Endothelial cell of hepatic sinusoid (primary cell): ENCODE results near the gene URGCP.

Experiments
- in situ Hi-C: cut with HindIII; loops from 2 replicates; pipeline ENCODE4 v1.10.0; 2017; ENCODE audit warnings: low sequenced_read_pairs

URGCP gene

DNA sequence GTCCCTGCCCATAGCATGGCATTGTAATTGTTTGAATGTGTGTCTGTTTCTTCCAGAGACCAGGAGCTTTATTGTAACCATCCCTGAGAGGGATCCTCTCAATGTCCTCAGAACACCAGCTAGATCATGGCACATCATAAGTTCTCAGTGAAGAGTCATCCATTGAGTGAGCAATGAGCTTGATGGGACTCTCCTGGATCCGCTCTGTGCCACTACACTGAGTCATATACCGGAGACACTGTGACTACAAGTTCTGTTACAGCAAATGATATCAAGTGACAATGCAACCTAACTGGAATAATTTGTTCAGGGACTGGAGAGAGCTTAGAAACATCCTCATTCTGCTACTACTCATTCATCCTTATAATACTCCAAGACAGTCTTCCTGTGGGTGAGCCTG is 62.1 kb downstream of the URGCP start:
- in situ Hi-C loops, result loop anchor here (25.0 kb wide), 1 partner anchor 282 kb away; no protein-coding TSS in a partner anchor

DNA sequence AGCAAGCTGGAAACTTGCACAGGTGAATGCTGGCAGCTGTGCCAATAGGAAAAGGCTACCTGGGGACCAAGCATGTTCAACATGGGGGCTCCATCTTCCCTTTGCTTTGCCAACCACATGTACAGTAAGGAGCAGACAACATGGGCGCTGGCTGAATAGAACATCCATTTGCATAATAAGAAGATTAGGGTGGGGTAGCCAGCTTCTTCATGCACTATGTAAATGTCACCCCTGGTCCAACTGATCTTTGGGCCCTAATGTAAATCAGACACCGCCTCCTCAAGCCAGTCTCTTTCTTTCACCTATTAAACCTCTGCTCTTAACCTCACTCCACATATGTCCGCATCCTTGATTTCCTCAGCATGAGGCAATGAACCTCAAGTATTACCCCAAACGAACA is 63.1 kb downstream of the URGCP start:
- in situ Hi-C loops, result loop anchor here (25.0 kb wide), 1 partner anchor 281 kb away; no protein-coding TSS in a partner anchor

DNA sequence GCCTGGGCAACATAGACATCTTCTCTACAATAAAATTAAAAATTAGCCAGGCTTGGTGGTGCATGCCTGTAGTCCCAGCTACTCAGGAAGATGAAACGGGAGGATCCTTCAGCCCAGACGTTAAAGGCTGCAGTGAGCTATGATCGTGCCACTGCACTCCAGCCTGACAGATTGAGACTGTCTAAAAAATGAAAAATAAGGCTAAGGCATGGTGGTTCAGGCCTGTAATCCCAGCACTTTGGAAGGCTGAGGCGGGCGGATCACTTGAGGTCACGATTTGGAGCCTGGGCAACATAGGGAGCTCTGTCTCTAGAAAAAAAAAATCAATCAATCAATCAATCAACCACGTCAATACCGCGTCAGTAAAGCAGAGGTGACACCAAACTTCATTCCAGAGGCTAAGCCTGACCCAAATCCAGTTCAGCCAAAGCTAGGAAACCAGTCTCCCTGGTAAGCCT is 68.2 kb downstream of the URGCP start:
- in situ Hi-C loops, result loop anchor here (25.0 kb wide), 1 partner anchor 276 kb away; no protein-coding TSS in a partner anchor

DNA sequence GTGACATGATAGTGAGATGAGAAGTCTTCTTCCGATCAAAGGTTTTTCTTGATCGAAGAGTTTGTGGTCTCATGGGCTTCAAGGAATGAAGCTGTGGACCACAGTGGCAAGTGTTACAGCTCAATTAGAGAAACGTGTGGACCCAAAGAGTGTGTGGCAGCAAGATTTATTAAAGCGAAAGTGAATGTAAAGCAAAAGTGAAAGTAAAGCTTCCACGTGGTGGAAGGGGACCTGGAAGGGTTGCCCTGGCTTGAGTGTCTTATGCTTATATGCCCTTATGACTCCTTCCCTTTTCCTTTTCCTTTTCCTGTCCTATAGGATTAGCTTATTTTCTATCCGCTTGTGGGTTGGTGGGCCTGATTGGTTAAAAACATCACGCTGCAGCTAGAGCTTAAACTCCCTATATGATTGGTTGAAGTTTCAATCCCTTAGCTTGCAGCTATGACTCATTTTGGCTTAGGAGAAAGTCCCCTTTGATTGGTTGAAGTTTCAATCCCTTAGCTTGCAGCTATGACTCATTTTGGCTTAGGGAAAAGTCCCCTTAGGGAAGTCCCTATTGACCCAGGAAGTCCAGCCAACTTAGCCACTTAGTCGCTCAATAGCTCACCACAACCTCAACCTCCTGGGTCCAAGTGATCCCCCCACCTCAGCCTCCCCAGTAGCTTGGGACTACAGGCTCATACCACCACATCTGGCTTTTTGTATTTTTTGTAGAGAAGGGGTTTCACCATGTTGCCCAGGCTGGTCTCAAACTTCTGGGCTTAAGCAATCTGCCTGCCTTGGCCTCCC is 71.7 kb downstream of the URGCP start:
- in situ Hi-C loops, result loop anchor here (25.0 kb wide), 1 partner anchor 272 kb away; no protein-coding TSS in a partner anchor

DNA sequence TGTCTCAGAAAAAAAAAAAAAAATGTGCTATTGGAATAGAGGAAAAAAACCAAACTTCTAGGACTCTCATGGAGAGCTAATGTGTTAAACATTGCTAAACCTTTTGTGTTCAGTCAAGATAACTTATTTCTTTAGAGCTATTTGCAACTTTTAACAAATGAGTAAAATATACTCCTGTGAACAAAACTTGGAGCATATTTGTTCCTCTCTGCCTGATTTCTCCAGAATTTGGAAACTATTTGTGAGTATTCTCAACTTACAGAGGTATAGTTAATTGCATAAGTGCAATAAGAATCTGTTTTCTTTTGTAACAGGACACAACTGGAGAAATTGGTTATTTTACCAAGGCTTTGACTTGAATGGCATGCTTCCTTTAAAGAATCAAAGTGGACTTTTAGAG is 75.5 kb downstream of the URGCP start:
- in situ Hi-C loops, result loop anchor here (25.0 kb wide), 1 partner anchor 269 kb away; no protein-coding TSS in a partner anchor
